Measurements from ENCODE around the gene APPL2. TPM values are rescaled to one million over a fixed set of nuclear protein-coding genes. Genes with fewer than 3 reads are reported as not detected.
"Not testable (repeated sequence)": the region's sequence is repeated elsewhere in the genome, so short reads cannot be mapped to it uniquely, and the experiment has no call there.

Gene APPL2
- polyA plus RNA-seq, 1 experiment, result 59.4 TPM

DNA sequence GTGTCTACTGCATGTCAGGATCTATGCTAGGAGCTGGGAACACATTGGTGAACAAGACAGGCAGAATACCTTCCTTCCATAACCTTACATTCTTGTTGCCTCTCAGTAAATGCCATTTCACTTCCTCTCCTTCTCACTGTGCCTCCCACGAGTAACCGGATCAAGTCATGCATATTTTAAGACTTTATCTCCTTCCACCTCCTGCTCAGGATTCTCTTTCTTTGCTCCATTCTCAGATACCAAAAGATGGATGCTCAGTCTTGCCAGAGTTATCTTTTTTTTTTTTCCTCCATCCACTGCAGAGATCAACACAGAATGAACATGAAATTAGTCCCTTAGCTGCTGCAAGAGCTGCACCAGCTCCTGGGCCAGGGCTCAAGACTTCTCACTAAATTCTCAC lies 20.0 kb upstream of the APPL2 start:
- H3K27me3 ChIP-seq (ENCODE audit: control insufficient read depth, insufficient read depth, low read length), result no peaks in the 10 kb centered on the region
- no peaks in the 10 kb centered on the region for H3K36me3 ChIP-seq (ENCODE audit: control insufficient read depth, insufficient read depth, low read length)
- DNase-seq (ENCODE audit: low read depth), result no peak
- ChIA-PET POLR2A (no interaction called here), CTCF (interaction anchor here (0.6 to 1.4 kb wide), 6 partner anchors 21 to 552 kb away, joined by 3 to 5 read pairs (median 4); no protein-coding TSS in a partner anchor)
- TF ChIP-seq, protein P1, sequence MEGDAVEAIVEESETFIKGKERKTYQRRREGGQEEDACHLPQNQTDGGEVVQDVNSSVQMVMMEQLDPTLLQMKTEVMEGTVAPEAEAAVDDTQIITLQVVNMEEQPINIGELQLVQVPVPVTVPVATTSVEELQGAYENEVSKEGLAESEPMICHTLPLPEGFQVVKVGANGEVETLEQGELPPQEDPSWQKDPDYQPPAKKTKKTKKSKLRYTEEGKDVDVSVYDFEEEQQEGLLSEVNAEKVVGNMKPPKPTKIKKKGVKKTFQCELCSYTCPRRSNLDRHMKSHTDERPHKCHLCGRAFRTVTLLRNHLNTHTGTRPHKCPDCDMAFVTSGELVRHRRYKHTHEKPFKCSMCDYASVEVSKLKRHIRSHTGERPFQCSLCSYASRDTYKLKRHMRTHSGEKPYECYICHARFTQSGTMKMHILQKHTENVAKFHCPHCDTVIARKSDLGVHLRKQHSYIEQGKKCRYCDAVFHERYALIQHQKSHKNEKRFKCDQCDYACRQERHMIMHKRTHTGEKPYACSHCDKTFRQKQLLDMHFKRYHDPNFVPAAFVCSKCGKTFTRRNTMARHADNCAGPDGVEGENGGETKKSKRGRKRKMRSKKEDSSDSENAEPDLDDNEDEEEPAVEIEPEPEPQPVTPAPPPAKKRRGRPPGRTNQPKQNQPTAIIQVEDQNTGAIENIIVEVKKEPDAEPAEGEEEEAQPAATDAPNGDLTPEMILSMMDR (IDR thresholded peaks at IDR 0.05; ENCODE audit: insufficient read depth, low read depth, low read length), result no peak
- H3K4me3 ChIP-seq (ENCODE audit: low read depth, low read length), result no peak overlapping the region

DNA sequence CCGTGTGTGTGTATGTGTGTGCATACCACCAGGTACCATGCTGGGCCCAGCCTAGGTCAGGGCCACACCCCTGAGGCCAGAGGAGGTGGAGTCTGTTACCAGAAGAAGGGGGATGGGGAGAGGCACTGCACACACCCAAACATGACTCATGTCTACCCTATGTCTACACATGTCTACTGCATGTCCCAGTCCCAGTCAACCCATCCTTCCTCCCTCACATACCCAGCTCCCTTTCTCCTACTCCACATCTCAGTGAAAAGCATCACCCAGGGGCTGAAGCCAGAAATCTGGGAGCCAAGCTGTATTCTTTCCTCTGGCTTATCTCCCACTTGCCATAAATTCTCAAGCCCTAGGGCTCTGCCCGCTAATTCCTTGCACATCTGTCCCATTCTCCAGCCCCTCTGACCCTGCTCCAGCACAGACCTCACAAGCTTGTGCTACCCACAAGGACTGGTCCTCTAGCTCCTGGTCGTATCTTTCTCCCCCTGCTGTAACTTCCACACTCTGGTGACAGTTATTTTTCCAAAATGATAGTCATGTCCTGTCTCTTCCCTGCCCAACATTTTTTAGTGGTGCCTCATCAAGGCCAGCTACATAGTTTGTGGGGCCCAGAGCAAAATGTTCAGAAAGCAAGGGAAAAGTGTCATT lies 18.0 kb upstream of the APPL2 start:
- Histone ChIP-seq H3K36me3 (ENCODE audit: control insufficient read depth, insufficient read depth, low read length) (no peaks in the 10 kb centered on the region), H3K4me3 (ENCODE audit: low read depth, low read length) (no peak overlapping the region), H3K27me3 (ENCODE audit: control insufficient read depth, insufficient read depth, low read length) (no peaks in the 10 kb centered on the region)
- ChIA-PET CTCF (interaction anchor here (0.6 to 1.4 kb wide), 3 partner anchors 14 to 80 kb away, joined by 3 read pairs; no protein-coding TSS in a partner anchor), POLR2A (interaction anchor here (0.6 to 1.1 kb wide), 2 partner anchors 18 to 147 kb away, joined by 4 to 6 read pairs; partner anchors contain the start of gene APPL2)
- DNase-seq (ENCODE audit: low read depth), result peak; percentile 47
- TF ChIP-seq, protein P1 (IDR thresholded peaks at IDR 0.05; ENCODE audit: insufficient read depth, low read depth, low read length), result no peak

DNA sequence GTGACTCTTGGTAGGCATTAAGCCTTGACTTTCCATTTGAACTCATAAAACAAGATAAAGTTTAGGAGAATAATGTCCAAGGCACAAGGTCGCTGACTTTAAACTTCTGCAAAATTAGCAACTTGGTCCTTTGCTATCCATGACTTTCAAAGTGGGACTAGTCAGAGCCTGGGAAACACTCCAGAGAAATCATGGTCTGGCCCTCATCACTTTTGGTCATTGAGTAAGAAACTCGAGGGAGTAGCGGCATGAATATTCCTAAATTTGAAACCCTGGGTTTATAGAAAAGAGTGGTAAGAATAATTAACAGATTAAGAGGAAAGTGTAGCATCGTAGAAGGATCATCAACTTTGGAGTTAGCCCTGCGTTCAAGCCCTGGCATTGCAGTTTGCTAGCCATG lies 16.9 kb upstream of the APPL2 start:
- POLR2A ChIA-PET, result no interaction called here
- CTCF ChIA-PET, result interaction anchor here (1.4 kb wide), 1 partner anchor 13 kb away, joined by 3 read pairs; no protein-coding TSS in a partner anchor
- DNase-seq (ENCODE audit: low read depth), result no peak
- Histone ChIP-seq H3K4me3 (ENCODE audit: low read depth, low read length) (no peak overlapping the region), H3K27me3 (ENCODE audit: control insufficient read depth, insufficient read depth, low read length) (no peaks in the 10 kb centered on the region), H3K36me3 (ENCODE audit: control insufficient read depth, insufficient read depth, low read length) (no peaks in the 10 kb centered on the region)
- TF ChIP-seq, protein P1 (IDR thresholded peaks at IDR 0.05; ENCODE audit: insufficient read depth, low read depth, low read length), result no peak

DNA sequence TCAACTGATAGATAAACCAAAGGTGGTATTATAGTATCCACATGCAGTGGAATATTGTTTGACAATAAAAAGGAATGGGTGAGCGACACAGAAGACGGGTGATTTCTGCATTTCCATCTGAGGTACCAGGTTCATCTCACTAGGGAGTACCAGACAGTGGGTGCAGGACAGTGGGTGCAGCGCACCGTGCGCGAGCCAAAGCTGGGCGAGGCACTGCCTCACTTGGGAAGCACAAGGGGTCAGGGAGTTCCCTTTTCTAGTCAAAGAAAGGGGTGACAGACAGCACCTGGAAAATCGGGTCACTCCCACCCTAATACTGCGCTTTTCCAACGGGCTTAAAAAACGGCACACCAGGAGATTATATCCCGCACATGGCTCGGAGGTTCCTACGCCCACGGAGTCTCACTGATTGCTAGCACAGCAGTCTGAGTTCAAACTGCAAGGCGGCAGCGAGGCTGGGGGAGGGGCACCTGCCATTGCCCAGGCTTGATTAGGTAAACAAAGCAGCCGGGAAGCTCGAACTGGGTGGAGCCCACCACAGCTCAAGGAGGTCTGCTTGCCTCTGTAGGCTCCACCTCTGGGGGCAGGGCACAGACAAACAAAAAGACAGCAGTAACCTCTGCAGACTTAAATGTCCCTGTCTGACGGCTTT lies 9.9 kb upstream of the APPL2 start:
- POLR2A ChIA-PET; H3K4me3 ChIP-seq (ENCODE audit: low read depth, low read length); CTCF ChIA-PET; H3K36me3 ChIP-seq (ENCODE audit: control insufficient read depth, insufficient read depth, low read length); H3K27me3 ChIP-seq (ENCODE audit: control insufficient read depth, insufficient read depth, low read length); DNase-seq (ENCODE audit: low read depth): not testable (repeated sequence)

DNA sequence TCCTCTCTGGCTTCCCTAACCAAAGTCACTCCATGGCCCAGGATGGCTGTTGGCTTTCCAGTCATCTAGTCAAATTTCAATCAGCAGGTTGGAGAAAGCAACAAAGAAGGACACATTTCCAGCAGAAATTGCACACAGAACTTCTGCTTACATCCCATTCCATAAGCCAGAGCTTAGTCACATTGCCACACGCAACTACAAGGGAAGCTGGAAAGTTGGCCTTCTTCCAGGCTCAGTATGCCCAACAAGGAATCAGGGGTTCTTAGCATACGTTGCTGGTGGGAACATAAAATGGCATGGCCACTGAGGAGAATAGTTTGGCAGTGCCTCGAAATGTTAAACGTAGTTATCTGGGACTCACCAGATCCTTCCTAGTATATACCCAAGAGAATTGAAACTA lies 9.3 kb upstream of the APPL2 start:
- no peaks in the 10 kb centered on the region for H3K36me3 ChIP-seq (ENCODE audit: control insufficient read depth, insufficient read depth, low read length)
- H3K4me3 ChIP-seq (ENCODE audit: low read depth, low read length), result no peak overlapping the region
- TF ChIP-seq, protein P1 (IDR thresholded peaks at IDR 0.05; ENCODE audit: insufficient read depth, low read depth, low read length), result no peak
- ChIA-PET CTCF (no interaction called here), POLR2A (no interaction called here)
- no peak for DNase-seq (ENCODE audit: low read depth)
- H3K27me3 ChIP-seq (ENCODE audit: control insufficient read depth, insufficient read depth, low read length), result no peaks in the 10 kb centered on the region
